MM.1S (cell line): ENCODE results near the gene SMCO4.

ENCODE experiments used
- EZH2 ChIP-seq: fragments of 300-600 bp; sonication (generic); optimal IDR thresholded peaks from 2 replicates; pipeline ENCODE3; 2017; ENCODE audit warnings: low read depth, mild to moderate bottlenecking, antibody characterized with exemption, low read length, mixed read lengths
- TF ChIP-seq, protein P1 (sequence below): fragments of 300-600 bp; sonication (generic); IDR thresholded peaks from 2 replicates; pipeline ENCODE4 v1.5.1; 2016; ENCODE audit warnings: antibody characterized with exemption, low read length, mixed read lengths

- TF ChIP-seq, protein P1, sequence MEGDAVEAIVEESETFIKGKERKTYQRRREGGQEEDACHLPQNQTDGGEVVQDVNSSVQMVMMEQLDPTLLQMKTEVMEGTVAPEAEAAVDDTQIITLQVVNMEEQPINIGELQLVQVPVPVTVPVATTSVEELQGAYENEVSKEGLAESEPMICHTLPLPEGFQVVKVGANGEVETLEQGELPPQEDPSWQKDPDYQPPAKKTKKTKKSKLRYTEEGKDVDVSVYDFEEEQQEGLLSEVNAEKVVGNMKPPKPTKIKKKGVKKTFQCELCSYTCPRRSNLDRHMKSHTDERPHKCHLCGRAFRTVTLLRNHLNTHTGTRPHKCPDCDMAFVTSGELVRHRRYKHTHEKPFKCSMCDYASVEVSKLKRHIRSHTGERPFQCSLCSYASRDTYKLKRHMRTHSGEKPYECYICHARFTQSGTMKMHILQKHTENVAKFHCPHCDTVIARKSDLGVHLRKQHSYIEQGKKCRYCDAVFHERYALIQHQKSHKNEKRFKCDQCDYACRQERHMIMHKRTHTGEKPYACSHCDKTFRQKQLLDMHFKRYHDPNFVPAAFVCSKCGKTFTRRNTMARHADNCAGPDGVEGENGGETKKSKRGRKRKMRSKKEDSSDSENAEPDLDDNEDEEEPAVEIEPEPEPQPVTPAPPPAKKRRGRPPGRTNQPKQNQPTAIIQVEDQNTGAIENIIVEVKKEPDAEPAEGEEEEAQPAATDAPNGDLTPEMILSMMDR: no peak
- TF ChIP-seq EZH2: no peak
Observed at GRCh38 chr11:93515441-93516025, 27.7 kb downstream of the SMCO4 start.
